ENCODE measurements around the gene SHC1.

SHC1 gene

DNA sequence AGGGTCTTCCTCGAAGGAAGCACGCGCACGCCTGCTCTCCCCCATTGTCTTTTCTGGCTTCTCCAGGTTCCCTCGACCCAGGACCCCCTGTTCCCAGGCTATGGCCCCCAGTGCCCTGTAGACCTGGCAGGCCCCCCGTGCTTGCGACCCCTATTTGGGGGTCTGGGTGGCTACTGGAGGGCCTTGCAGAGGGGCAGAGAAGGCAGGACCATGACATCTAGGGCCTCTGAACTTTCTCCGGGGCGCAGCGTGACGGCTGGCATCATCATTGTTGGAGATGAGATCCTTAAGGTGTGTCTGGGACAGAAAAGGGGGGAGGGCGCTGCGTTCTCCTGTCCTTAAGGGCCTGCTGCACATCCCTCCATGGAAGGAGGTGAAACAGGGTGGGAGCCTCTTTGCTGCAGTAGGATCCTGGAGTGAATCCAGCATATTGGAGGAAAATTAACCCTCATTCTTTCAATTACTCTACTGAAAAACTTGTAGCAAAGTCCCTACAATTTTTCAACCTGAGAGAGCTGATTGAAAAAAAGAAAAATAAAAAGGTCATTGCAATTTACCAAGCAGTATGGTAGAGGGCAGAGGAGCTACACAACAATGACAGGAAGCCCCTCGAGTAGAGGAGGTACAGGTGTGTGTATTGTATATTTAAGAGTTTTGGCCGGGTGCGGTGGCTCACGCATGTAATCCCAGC lies 13.4 kb upstream of the SHC1 start:
- TF ChIP-seq EZH2phosphoT487 (IDR thresholded peaks at IDR 0.05; ENCODE audit: borderline replicate concordance, low read length) (no peak), CTCF (IDR thresholded peaks at IDR 0.05; ENCODE audit: low read depth, low read length, poor library complexity, severe bottlenecking) (no peak)
- Histone ChIP-seq H3K9me2 (replicated peaks; ENCODE audit: control insufficient read depth, low read length) (no peaks in the 10 kb centered on the region), H3K4me1 (ENCODE audit: control insufficient read depth, low read length) (peaks cover 25% of the 10 kb centered on the region), H3K9me3 (ENCODE audit: control insufficient read depth, insufficient read depth, low read length) (no peaks in the 10 kb centered on the region), H3K4me2 (ENCODE audit: low read length) (peak overlapping the region; percentile 80), H3K27ac (ENCODE audit: low read depth, low read length) (peak overlapping the region; percentile 35), H3K4me3 (ENCODE audit: low read length) (peak overlapping the region; percentile 84), H3K79me2 (ENCODE audit: control insufficient read depth, low read length) (peaks cover 88% of the 10 kb centered on the region), H3F3A (ENCODE audit: control insufficient read depth, insufficient read depth) (peaks cover 9% of the 10 kb centered on the region), H3K36me3 (ENCODE audit: control insufficient read depth, low read length) (peaks cover 57% of the 10 kb centered on the region), H4K20me1 (ENCODE audit: control insufficient read depth, insufficient read depth, low read depth, low read length) (peaks cover 9% of the 10 kb centered on the region; the same call in 1 of the 2 replicates), H3K27me3 (ENCODE audit: control insufficient read depth, low read length) (no peaks in the 10 kb centered on the region)

DNA sequence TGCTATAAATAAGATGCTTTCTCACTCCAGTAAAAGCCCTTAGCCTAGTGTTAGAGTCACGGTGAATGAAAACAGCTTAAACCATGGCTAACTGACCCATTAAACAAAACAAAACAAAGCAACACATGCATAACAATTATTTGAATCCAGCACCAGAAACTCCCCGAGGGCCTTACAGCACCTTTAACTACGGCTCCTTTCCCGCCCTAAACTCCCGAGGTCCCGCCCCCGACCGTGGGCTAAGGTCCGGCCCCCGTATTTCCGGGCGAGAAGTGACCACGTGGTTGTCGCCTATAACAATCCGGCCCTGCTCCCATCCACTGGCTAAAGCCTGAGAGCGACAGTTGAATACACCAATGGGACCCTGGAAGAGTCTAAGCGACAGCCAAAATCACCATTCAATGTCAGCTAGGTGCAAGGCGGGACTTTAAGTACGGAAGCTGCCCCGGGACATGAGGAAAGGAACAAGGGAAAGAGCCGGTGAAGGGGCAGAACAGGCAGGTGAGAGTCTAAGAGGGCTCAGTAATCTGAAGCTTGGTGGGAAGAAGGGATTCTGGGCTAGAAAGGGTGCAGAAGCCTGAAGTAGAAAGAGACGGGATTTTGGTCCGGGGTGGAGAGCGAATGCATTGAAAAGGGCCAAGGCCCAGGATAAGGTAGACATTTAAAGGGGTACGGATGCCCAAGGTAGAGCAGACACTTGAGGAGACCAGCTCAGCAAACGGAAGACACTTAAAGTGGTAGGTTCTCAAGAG lies 12.5 kb upstream of the SHC1 start, which contains the start of gene FLAD1:
Gene FLAD1 (plus strand): TSS at position 448 of the 752 bp plus-strand sequence. CDS start 351 bp downstream, outside the sequence.
- peak within 1 kb of the TSS; percentile 84 for H3K4me3 ChIP-seq (ENCODE audit: low read length)
- H4K20me1 ChIP-seq (ENCODE audit: control insufficient read depth, insufficient read depth, low read depth, low read length), result peaks cover 3% of the 10 kb centered on the region; the same call in 1 of the 2 replicates
- TF ChIP-seq CTCF (IDR thresholded peaks at IDR 0.05; ENCODE audit: low read depth, low read length, poor library complexity, severe bottlenecking), result no peak
- no peak for TF ChIP-seq EZH2phosphoT487 (IDR thresholded peaks at IDR 0.05; ENCODE audit: borderline replicate concordance, low read length)
- H3F3A ChIP-seq (ENCODE audit: control insufficient read depth, insufficient read depth), result peaks cover 12% of the 10 kb centered on the region
- no peaks in the 10 kb centered on the region for H3K27me3 ChIP-seq (ENCODE audit: control insufficient read depth, low read length)
- peaks cover 85% of the 10 kb centered on the region for H3K79me2 ChIP-seq (ENCODE audit: control insufficient read depth, low read length)
- H3K4me2 ChIP-seq (ENCODE audit: low read length), result peak within 1 kb of the TSS; percentile 80
- peaks cover 28% of the 10 kb centered on the region for H3K4me1 ChIP-seq (ENCODE audit: control insufficient read depth, low read length)
- peaks cover 55% of the 10 kb centered on the region for H3K36me3 ChIP-seq (ENCODE audit: control insufficient read depth, low read length)
- peak within 1 kb of the TSS; percentile 69 for H3K27ac ChIP-seq (ENCODE audit: low read depth, low read length)
- H3K9me2 ChIP-seq (replicated peaks; ENCODE audit: control insufficient read depth, low read length), result no peaks in the 10 kb centered on the region
- no peaks in the 10 kb centered on the region for H3K9me3 ChIP-seq (ENCODE audit: control insufficient read depth, insufficient read depth, low read length)

DNA sequence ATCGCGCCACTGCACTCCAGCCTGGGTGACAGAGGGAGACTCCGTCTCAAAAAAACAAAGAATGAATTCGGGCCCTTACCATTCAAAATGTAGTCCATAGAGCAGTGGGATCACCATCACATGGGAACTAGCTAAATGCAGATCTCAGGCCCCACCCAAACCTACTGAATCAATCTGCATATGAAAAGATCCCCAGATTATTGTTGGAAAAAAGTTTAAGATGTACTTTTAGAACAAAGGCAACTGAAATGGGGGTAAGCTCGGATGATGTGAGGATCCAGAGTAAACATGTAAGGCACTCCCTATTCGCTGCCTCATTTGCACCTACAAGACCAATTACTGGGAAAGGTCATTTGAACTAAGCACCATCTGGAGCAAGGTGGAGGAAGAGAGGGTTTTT lies 11.8 kb upstream of the SHC1 start:
- TF ChIP-seq CTCF (IDR thresholded peaks at IDR 0.05; ENCODE audit: low read depth, low read length, poor library complexity, severe bottlenecking), result no peak
- no peak for TF ChIP-seq EZH2phosphoT487 (IDR thresholded peaks at IDR 0.05; ENCODE audit: borderline replicate concordance, low read length)
- Histone ChIP-seq H3K27ac (ENCODE audit: low read depth, low read length) (peak overlapping the region; percentile 69), H3K4me3 (ENCODE audit: low read length) (peak overlapping the region; percentile 84), H4K20me1 (ENCODE audit: control insufficient read depth, insufficient read depth, low read depth, low read length) (no peaks in the 10 kb centered on the region), H3K4me2 (ENCODE audit: low read length) (peak overlapping the region; percentile 80), H3K79me2 (ENCODE audit: control insufficient read depth, low read length) (peaks cover 85% of the 10 kb centered on the region), H3K36me3 (ENCODE audit: control insufficient read depth, low read length) (peaks cover 55% of the 10 kb centered on the region), H3K9me2 (replicated peaks; ENCODE audit: control insufficient read depth, low read length) (no peaks in the 10 kb centered on the region), H3K9me3 (ENCODE audit: control insufficient read depth, insufficient read depth, low read length) (no peaks in the 10 kb centered on the region), H3F3A (ENCODE audit: control insufficient read depth, insufficient read depth) (peaks cover 20% of the 10 kb centered on the region), H3K4me1 (ENCODE audit: control insufficient read depth, low read length) (peaks cover 35% of the 10 kb centered on the region), H3K27me3 (ENCODE audit: control insufficient read depth, low read length) (no peaks in the 10 kb centered on the region)

Measured in DOHH2 (cell line).